NCI-H1105 (cell line): ENCODE results near the gene MAFF.
A peak's percentile ranks its signal among the peaks of the same experiment; 100 is the strongest.
"Not testable (repeated sequence)": the region's sequence is repeated elsewhere in the genome, so short reads cannot be mapped to it uniquely, and the experiment has no call there.

Experiments
- DNase-seq: peaks from one replicate; lab custom pipeline; 2025; lab: John Stamatoyannopoulos, UW

MAFF gene

GRCh38 chr22:38223289-38223960, 21.6 kb downstream of the MAFF start:
- no peak for DNase-seq

DNA sequence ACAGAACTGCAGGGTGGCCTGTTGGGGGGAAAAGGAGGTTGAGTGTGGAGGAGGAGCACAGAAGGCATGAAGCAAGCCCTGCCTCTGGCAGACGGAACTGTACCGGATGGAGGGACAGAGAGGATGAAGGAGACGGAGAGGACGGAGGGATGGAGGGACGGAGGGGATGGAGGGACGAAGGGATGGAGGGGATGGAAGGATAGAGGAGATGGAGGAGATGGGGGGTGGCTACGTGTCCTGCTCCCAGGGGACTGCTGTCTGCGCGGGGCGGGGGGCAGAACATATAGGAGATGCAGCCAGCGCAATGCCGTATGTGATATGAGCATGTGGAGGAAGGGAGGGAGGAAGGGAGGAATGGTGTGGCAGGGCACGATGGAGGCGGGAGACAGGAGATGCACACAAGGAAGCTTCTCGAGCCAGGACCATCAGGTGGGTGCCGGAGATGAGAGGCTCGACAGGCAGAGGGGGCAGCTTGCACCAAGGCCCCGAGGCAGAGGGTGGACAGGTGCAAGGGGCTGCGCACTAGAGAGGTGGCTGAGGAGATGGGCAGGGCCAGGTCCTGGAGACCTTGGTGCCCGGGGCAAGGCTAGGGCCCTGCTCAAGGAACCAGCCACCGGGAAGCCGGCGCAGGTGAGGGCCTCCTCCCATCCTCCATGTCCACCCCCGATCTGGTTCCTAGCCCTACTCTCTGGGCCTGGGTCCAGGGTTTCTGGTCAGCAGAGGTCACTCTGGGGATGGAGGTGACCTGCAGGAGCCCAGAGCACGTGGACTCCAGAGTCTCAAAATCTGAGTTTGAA, 25.3 kb downstream of the MAFF start:
- DNase-seq, result no peak

DNA sequence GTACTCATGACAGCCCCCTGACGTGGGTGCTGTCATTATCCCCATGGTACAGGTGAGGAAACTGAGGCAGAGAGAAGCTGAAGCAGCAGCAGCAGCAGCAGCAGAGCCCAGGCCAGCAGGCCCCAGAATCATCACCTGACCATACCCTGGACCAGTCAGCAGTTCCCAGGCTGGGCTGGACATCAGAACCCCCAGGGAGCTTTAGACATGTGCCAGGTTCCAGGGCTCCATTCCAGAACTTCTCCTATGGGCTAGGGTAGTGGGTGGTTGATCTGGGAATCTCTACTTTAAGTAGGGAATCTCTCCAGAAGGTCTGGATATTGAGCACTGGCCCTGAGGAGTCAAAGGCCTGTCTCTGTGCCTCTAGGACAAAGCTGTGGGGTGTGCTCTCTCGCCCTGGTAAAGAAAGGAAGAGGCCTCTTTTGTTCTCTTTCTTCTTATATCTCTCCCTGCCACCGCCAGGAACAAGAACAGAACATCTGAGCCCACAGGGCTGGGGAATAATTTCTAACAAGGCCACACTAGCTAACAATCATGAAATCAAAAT, 26.6 kb downstream of the MAFF start:
- DNase-seq, result no peak

DNA sequence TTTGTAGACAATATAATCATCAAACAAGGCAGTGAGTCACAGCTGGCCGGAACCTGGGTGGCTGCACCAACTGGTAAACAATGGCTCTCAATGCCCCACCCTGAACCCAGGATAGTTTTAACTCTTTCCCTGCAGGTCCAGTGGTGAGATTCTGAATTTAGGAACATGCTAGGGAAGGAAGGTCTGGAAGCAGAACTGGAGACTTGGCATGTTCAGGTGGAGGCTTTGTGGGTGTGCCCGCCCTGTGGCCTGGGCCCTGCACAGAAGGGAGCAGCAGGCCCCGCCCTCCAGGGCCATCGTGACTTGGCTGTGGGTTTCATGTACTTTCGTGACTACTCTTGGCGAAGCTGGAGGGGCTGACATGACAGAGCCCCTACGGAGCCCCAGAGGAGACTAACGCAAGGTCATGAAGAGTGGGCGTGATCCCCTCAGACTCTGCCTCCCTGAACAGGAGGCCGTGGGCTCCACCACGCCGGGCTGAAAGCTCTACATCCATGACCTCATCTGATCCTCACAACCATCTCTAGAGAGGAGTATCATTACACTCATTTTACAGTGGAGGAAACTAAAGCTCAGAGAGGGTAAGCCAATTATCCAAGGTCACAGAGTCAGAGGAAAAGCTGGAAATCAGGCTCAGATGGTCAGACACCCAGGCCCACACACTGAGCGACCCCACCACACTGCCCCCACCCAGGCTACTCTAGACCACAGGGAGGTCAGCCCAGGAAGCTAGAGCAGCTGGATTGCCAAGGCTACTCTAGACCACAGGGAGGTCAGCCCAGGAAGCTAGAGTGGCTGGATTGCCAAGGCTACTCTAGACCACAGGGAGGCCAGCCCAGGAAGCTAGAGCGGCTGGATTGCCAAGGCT, 27.3 kb downstream of the MAFF start:
- no peak for DNase-seq

- no peak for DNase-seq
Measured at GRCh38 chr22:38230108-38230825, 28.5 kb downstream of the MAFF start.

- DNase-seq, result no peak
Measured at GRCh38 chr22:38230916-38231315, 29.1 kb downstream of the MAFF start.

DNA sequence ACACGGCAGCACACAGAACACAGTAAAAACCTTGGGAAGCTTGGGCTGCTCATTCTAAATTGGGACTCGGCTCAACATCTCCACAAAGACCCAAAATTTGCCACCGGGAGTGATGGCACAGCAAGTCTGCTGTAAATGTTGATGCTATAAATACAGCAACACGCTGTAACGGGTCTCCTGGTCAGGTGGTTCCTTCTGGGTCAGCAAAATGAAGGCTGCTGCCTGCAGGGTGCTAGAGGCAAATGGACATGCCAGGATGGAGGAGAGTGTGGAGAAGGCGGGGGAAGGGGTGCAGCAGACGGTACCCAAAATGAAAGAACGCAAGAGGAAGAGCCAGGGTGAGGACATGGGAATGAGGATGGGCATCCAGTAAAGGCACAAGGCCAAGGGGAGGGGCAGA, 30.4 kb downstream of the MAFF start:
- no peak for DNase-seq

- DNase-seq, result no peak
Measured at GRCh38 chr22:38233427-38233826, 31.6 kb downstream of the MAFF start.

- not testable (repeated sequence) for DNase-seq
Measured at GRCh38 chr22:38233856-38234255, 32.1 kb downstream of the MAFF start.

DNA sequence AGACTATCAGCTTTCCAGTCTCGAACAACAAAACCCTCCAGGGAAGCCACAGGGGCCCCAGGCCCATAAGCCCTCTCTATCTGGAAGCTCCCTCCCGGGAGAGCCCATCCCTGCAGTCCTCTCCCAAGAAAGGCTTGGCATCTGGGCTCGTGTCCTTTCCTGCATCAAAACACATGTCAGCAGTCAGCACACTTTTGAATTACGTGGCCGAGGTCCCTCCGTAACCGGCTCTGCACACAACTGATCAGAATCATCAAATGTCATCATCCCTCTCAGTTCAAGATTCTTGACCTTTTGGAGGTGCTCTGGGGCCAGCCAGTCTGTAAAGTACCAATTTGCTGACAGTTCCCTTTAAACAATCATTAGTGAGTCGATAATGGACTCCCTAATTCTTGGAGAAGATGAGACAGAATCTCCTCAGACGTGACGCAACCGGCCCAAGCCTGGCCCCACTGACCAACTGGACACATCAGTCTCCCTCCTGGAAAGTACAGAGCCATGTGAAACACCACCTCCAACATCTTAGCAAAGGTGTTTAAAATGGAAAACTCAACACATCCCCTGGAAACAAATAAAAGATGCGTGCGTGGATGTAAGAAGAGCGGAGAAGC, 33.6 kb downstream of the MAFF start:
- no peak for DNase-seq

GRCh38 chr22:38236786-38237185, 35.0 kb downstream of the MAFF start:
- no peak for DNase-seq

- no peak for DNase-seq
Measured at GRCh38 chr22:38238519-38239071, 36.8 kb downstream of the MAFF start.

- DNase-seq, result no peak
Measured at GRCh38 chr22:38239101-38239761, 37.4 kb downstream of the MAFF start.

GRCh38 chr22:38240734-38241252, 39.0 kb downstream of the MAFF start:
- no peak for DNase-seq

- peak; percentile 94 for DNase-seq
Measured at GRCh38 chr22:38243007-38243765, 41.4 kb downstream of the MAFF start.

DNA sequence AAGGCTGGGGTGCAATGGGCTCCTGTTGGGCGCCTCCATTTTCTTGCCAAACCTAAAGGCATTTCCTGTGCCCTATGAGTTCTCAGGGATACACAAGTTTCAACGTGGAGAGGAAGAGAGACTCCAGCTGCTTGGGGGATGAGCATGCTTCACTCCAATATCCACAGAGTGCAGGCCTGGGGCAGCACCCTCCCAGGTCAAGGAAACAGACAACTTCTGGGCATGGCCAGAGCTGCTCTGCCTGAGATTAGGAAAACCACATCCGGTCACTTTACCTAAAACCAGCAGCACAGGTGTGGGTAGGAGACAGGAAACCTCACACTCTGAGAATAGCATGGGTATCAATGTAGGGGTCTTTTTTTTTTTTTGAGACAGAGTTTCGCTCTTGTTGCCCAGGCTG, 42.3 kb downstream of the MAFF start:
- no peak for DNase-seq

GRCh38 chr22:38246046-38246658, 44.4 kb downstream of the MAFF start:
- no peak for DNase-seq

DNA sequence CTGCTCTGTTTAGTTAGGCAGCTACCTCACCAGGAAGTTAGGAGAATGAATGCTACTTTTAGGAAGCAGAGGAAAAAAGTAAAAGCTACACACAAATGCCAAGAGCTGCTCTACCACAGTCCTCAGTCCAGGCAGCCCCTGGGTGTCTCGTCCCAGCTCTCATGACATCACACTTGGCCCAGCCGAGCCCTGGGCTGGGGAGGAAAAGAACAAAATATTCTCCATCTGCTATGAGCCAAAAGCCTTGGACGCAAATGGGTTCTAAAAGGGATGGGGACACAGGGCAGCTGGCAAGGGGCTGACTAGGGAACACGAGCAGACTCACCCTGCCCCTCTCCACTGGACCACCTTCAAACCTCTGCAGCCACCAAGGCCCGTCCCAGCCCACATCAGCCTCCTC, 44.9 kb downstream of the MAFF start:
- DNase-seq, result no peak

- DNase-seq, result no peak
Measured at GRCh38 chr22:38247713-38248112, 45.9 kb downstream of the MAFF start.
